ENCODE data around the gene NLN. TPM values are rescaled to one million over a fixed set of nuclear protein-coding genes. Genes with fewer than 3 reads are reported as not detected.
"Not testable (repeated sequence)": the region's sequence is repeated elsewhere in the genome, so short reads cannot be mapped to it uniquely, and the experiment has no call there.

NLN gene
- total RNA-seq, 1 donor from 2014 or later, result 31.5 TPM

DNA sequence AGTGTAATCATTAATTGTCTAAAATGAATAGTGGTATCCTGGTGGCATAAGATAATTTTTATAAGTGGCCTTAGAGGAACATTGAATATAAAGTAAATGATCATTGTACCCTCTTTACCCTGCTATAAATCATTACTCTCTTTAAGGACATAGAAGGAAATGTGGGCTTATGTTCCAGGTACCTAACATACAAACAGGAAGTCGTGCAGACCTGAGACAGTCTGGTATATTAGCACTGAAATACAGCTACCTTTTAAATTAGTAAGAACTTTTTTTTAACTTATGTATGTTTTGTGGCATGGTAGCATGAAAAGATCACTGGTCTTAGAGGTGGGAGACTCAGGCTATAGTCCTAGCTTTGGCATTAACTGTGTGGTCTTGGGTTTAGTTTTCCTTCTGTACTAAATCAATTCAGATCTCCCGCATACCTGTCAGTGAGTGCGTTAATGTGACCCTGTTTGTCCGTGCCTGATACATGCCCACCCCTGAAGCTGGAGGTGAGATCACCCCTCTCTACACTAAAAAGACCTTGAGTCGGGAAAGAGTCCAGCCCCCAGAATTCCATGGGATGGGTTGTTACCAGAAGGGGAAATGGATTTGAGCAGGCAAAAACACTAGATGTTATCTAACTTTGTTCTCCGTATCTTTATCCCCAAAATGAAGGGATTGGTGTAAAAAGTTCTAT lies 145.0 kb downstream of the NLN start:
- no peak for DNase-seq (ENCODE audit: low spot score)

DNA sequence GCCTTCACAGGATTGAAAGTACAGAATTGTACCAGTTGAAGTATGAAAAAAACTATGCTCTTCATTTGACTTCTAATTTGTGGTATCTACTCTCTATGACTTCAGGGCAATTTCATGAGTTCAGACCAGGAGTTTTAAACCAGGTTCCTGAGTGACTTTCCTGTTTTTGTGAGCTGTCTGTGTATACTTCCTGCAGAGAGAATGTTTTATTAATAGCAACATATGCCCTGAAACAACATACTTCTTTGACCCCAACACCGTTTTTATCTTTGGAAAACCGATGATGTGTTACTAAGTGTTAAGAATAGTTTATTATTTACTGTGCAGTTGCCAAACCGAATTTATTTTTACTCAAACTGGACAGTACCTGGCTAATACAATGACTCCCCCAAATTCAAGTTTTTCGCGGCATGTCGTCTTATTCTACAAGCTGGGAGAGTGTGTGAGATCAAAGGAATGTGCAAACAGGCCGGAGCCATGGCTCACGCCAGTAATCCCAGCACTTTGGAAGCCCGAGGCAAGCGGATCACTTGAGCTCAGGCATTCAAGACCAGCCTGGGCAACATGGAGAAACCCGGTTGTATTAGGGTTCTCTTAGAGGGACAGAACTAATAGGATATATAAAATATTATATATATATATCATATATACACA lies 145.7 kb downstream of the NLN start:
- no peak for DNase-seq (ENCODE audit: low spot score)

DNA sequence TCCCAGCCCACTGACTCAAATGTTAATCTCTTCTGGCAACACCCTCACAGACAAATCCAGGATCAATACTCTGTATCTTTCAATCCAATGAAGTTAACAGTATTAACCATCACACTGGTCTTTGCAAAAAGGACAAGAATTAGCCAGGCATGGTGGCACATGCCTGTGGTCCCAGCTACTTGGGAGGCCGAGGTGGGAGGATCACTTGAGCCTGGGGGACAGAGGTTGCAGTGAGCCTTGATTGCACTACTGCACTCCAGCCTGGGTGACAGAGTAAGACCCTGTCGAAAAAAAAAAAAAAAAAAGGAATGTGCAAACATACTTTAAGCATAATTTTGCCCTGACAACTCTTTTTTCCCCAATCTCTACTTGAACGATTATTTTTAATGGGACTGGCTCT lies 146.5 kb downstream of the NLN start:
- no peak for DNase-seq (ENCODE audit: low spot score)

DNA sequence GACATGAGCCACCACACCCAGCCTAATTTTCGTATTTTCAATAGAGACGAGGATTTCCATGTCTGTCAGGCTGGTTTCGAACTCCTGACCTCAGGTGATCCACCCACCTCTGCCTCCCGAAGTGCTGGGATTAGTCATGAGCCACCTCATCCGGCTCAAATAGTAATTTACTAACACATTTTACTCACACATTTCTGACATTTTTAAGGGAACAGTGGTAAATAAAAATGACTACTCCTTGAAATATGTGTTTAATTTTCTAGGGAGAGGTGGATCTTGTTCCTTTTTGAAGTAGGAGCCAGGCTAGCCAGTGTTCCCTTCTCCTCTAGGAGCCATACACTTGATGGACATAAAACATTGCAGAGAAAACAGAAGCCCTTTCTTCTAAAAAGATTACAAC lies 149.2 kb downstream of the NLN start:
- no peak for DNase-seq (ENCODE audit: low spot score)

DNA sequence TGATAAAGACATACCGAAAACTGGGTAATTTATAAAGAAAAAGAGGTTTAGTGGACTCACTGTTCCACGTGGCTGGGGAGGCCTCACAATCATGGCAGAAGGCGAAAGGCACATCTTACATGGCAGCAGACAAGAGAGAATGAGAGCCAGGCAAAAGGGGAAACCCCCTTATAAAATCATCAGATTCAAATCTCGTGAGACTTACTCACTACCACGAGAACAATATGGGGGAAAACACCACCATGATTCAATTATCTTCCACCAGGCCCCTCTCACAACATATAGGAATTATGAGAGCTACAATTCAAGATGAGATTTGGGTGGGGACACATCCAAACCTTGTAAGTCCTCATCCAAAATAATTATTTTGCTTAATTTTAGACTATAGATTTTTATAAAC lies 149.8 kb downstream of the NLN start:
- not testable (repeated sequence) for DNase-seq (ENCODE audit: low spot score)

DNA sequence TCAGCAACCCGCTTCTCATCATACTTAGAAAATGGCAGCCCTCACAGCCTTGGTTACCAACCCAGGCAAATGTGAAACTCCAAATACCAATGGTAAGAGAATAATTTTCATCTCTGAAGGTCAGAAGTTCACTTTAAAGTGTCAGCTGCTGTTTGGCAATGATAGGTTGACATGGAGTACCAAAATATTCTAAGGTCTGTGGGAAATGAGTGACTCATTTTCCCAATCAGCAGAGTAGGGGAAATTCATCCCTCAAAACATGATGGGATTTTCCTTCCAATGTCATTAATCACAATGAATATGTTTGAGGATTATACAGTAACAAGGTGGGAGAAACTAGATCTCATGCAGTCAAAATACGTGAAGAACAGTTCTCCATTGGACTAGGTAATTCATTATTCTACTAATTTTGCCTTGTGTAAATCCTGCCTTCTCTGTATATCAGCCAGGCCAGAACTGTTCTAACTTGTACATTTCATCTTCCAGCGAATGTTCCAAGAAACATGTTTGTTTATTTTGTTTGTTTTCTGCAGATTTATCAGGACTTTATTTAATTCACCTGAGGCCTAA lies 151.3 kb downstream of the NLN start:
- no peak for DNase-seq (ENCODE audit: low spot score)

DNA sequence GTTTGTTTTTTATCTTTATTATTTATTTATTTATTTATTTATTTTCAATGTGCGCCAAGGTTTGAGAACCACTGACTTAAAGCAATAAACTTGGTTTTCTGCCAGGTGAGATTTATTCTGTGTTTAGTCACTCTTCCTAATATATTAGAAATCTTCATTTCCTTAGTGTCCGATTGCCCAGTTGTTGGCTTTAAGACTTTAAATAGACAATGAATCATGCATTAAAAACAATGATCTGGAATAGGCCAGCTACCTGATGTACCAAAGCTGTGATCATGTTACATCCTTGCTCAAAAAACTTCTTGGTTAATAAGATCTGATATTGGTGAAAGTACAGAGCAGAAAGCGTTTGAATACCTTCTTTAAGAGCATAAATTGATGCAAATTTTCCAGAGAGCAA lies 152.2 kb downstream of the NLN start:
- no peak for DNase-seq (ENCODE audit: low spot score)

DNA sequence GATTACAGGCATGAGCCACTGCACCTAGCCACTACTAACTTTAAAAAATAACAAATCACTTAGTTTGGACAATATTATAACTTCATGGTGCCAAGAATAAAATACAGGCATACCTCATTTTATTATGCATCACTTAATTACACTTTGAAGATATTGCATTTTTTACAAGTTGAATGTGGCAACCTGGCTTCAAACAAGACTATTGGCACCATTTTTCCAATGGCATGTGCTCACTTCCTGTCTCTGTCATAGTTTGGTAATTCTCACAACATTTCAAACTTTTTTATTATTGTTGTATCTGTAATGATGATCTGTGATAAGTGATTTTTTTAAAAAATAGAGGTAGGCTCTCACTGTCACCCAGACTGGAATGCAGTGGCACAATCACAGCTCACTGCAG lies 154.5 kb downstream of the NLN start:
- no peak for DNase-seq (ENCODE audit: low spot score)

DNA sequence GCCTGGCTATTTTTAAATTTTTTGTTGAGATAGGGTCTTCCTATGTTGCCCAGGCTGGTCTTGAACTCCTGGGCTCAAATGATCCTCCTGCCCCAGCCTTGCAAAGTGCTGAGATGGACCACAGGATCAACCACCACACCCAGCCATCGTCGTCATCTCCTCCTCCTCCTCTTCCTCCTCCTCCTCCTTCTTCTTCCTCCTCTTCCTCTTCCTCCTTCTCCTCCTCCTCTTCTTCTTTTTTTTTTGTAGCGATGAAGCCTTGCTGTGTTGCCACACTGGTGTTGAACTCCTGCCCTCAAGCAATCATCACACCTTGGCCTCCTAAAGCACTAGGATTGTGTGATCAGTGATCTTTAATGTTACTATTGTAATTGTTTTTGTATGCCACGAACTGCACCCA lies 155.0 kb downstream of the NLN start:
- DNase-seq (ENCODE audit: low spot score), result no peak

Other genes starting within 250 kb of the NLN start
- gene ADAMTS6, start 240.3 kb upstream of the NLN start, total RNA-seq, result 1.3 TPM
- gene CENPK, start 159.0 kb upstream of the NLN start, total RNA-seq, result 0.80 TPM
- 25.0 TPM for gene PPWD1, start 158.9 kb upstream of the NLN start, total RNA-seq
- 13.4 TPM for gene TRIM23, start 97.9 kb upstream of the NLN start, total RNA-seq
- gene SHLD3, start 97.2 kb upstream of the NLN start, total RNA-seq, result 3.4 TPM
- gene TRAPPC13, start 97.2 kb upstream of the NLN start, total RNA-seq, result 15.4 TPM
- 13.0 TPM for gene SGTB, start 96 bp upstream of the NLN start, total RNA-seq
- 54.0 TPM for gene ERBIN, start 204.4 kb downstream of the NLN start, total RNA-seq